Natural killer cell treated with Interleukin-12 subunit alpha and Interleukin-12 subunit beta and Interleukin-15 and Interleukin-18, amount 100 ng/mL, for 72 hours (primary cell): ENCODE data around the gene USP36. TPM values are rescaled to one million over a fixed set of nuclear protein-coding genes. Genes with fewer than 3 reads are reported as not detected.

Experiments
- ATAC-seq, 2 donors: fragments of 150-1000 bp; cut with Tn5 transposase in 1 of 2; sonication (Bioruptor Pico), chemical (Tn5 transposase) in 1 of 2; 2 replicates each; pipeline ENCODE4 v1.10.0; 2021
- DNase-seq: peaks from one replicate; pipeline ENCODE4 v3.0.0; 2022; ENCODE audit warnings: low spot score
- H3K27ac Mint-ChIP-seq, 2 donors: 1 replicate in 1 of 2; 2 replicates in 1 of 2; pipeline ENCODE4 v1.8.0; 2022; ENCODE audit warnings: mixed read lengths in 2 of 2, mild to moderate bottlenecking in 1 of 2, moderate library complexity in 1 of 2
- H3K27me3 Mint-ChIP-seq, 2 donors: 1 replicate in 1 of 2; 2 replicates in 1 of 2; pipeline ENCODE4 v1.8.0; 2022; ENCODE audit warnings: mixed read lengths in 2 of 2
- H3K36me3 Mint-ChIP-seq: one replicate; pipeline ENCODE4 v1.8.0; 2022; ENCODE audit warnings: mixed read lengths
- H3K4me1 Mint-ChIP-seq, 2 donors: 1 replicate in 1 of 2; 2 replicates in 1 of 2; pipeline ENCODE4 v1.8.0; 2022; ENCODE audit warnings: low read depth in 2 of 2, mixed read lengths in 2 of 2, mild to moderate bottlenecking in 1 of 2
- H3K4me3 Mint-ChIP-seq: one replicate; pipeline ENCODE4 v1.8.0; 2022; ENCODE audit warnings: mixed read lengths
- H3K9me3 Mint-ChIP-seq: 2 replicates; pipeline ENCODE4 v1.8.0; 2022; ENCODE audit warnings: mixed read lengths
- total RNA-seq, 2 donors: library from RNA; stranded (reverse); gene quantifications; one replicate each; pipeline ENCODE4 v1.2.3, GENCODE V29; 2022

Gene USP36
- total RNA-seq, 2 donors from 2014 or later: 75.2 to 154 TPM

DNA sequence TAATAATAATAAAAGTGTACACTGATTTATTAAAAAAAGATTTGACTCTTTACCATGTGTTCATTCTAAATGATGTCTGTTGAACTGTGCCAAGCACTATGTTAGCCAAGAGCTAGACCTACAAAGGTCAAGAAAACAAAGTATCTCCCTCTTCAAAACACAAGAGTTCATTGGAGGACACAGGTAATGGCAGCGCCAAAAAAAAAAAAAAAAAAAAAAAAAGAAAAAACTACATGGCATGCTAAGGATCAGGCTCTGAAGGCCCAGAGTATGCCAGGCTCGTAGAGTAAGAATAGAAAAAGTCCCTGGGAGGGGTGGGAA lies 93.7 kb downstream of the USP36 start:
- ATAC-seq: no peak
- DNase-seq: no peak
- peak overlapping the region; percentile 89 to 96 for H3K27ac Mint-ChIP-seq
- H3K27me3 Mint-ChIP-seq: no peaks in the 10 kb centered on the region
- H3K36me3 Mint-ChIP-seq: no peaks in the 10 kb centered on the region
- no peaks in the 10 kb centered on the region for H3K9me3 Mint-ChIP-seq
- peak overlapping the region; percentile 79 for H3K4me3 Mint-ChIP-seq
- peaks cover 75 to 88% of the 10 kb centered on the region in 2 donors for H3K4me1 Mint-ChIP-seq

DNA sequence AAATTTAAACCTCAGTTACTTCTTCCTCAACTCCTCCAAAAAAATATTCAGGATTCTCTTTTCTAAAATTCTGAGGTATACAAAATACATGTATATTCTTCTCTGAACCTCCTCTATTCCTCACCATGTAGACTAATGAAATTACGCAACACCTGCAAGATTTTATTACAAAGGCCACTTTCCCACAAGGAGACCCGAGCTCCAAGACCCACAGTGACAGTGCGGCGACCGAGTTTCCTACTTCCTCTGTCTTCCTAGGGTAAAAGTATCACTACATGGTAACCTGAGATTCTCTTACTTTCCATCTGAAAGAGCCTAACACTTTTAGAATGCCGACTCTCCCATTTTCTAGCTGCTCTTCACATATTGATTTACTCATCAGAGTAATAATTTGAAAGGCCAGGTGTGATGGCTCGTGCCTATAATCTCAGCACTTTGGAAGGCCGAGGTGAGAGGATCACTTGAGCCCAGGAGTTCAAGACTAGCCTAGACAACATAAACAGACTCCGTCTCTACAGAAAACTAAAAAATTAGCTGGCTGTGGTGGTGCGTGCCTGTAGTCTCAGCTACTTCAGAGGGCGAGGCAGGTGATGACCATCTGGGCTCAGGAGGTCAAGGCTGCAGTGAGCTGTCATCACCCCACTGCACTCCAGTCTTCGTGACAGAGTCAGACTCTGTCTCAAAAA lies 94.2 kb downstream of the USP36 start:
- DNase-seq: peak; percentile 25
- Mint-ChIP-seq H3K27me3 (no peaks in the 10 kb centered on the region), H3K36me3 (no peaks in the 10 kb centered on the region), H3K27ac (peak overlapping the region; percentile 89 to 96), H3K9me3 (no peaks in the 10 kb centered on the region), H3K4me3 (peak overlapping the region; percentile 60), H3K4me1 (peaks cover 75 to 88% of the 10 kb centered on the region in 2 donors)
- ATAC-seq: no peak

Other genes starting within 250 kb of the USP36 start
- 100 to 1,000 TPM; 111 to 149 TPM for gene CYTH1, start 58.5 kb downstream of the USP36 start, total RNA-seq
- not detected for gene CEP295NL, start 62.4 kb upstream of the USP36 start, total RNA-seq
- under 1 TPM in 1 of 2 donors, not detected in 1; 0.43 TPM for gene TIMP2, start 84.6 kb upstream of the USP36 start, total RNA-seq
- gene LGALS3BP, start 139.1 kb upstream of the USP36 start, total RNA-seq: 1 to 10 TPM; 3.4 to 6.7 TPM
- 10 to 100 TPM; 65.7 to 72.3 TPM for gene CANT1, start 168.9 kb upstream of the USP36 start, total RNA-seq
- gene C1QTNF1, start 183.4 kb upstream of the USP36 start, total RNA-seq: not detected
- 10 to 100 TPM; 37.2 to 54.2 TPM for gene ENGASE, start 234.0 kb upstream of the USP36 start, total RNA-seq